ENCODE data around the gene TERT. TPM values are rescaled to one million over a fixed set of nuclear protein-coding genes. Genes with fewer than 3 reads are reported as not detected.

Gene TERT
- total and polyA plus RNA-seq, 2 donors = 1.9 to 3.4 TPM

DNA sequence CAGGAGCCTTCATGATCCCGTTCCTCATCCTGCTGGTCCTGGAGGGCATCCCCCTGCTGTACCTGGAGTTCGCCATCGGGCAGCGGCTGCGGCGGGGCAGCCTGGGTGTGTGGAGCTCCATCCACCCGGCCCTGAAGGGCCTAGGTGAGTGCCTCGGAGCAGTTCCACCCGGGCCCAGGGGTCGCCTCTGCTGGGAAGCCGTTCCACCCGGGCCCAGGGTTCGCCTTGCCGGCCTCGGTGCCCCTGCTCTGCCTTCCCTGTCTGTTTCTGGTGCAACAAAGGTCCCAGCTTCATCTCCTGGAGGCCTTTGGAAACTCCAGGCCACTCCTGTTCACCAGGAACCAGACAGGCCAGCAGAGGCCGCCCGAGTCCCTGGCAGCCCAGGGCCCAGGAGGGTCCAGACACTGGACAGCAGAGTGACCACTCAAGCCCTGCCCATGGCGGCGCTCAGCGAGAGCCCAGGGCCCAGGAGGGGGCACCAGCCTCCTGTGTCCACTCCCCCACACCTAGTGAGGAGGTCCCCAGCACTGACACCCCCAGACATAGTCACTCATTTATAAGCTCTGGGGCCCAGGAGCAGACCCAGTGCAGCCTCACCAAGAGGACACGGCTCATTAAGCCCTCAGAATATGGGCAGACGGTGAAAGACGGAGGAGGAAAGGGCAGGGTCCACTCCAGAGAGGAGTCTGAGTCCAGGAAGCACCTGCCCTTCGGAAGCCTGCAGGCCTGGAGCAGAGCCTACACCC lies 86.0 kb downstream of the TERT start:
- H3K9me3 ChIP-seq (ENCODE audit: control insufficient read depth in 2 of 2, insufficient read depth in 1 of 2, low read length in 1 of 2) = no peaks in the 10 kb centered on the region
- no peak for DNase-seq (ENCODE audit: low read depth in 6 of 9, low spot score in 9 of 9)
- H3K36me3 ChIP-seq (ENCODE audit: control insufficient read depth in 2 of 2, insufficient read depth in 2 of 2, low read length in 1 of 2) = no peaks in the 10 kb centered on the region
- H3K4me1 ChIP-seq (ENCODE audit: control insufficient read depth in 2 of 2, insufficient read depth in 2 of 2, low read length in 2 of 2) = peaks cover 0 to 4% of the 10 kb centered on the region in 2 donors
- H3K27ac ChIP-seq (ENCODE audit: low read depth in 1 of 2, low read length in 1 of 2) = no peak overlapping the region
- no peak overlapping the region for H3K4me3 ChIP-seq (ENCODE audit: low read length in 2 of 2)
- H3K27me3 ChIP-seq (ENCODE audit: control insufficient read depth in 2 of 2, insufficient read depth in 1 of 2, low read length in 1 of 2) = peaks cover 0 to 37% of the 10 kb centered on the region in 2 donors
- WGBS = 94% methylated on average over 24 of the region's 24 CpGs

DNA sequence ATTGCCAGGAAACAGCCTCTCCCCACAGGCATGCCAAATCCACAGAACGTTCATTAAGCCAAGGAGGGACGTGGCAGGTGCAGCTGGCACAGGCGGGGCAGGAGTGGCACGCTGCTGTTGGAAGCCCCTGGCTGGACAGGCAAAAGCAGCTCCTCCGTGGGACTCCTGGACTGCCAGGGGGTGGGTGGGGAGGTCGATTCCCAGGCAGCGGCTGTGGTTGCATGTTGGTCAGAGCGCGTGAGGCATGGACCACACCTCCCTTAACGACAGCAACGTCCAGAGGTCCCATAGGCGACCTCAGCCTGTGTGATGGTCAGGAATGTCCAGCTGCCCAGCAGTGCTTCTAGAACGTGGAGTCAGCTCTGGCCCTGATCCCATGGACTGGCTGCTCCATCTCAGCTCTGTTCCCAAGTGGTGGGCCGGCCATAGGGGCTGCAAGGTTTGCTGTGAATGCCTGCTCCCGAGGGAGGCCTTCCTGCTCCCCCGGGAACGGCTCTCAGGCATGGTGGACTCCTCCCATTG lies 86.6 kb downstream of the TERT start:
- DNase-seq (ENCODE audit: low read depth in 6 of 9, low spot score in 9 of 9) = no peak
- Histone ChIP-seq H3K4me3 (ENCODE audit: low read length in 2 of 2) (no peak overlapping the region), H3K27me3 (ENCODE audit: control insufficient read depth in 2 of 2, insufficient read depth in 1 of 2, low read length in 1 of 2) (peaks cover 0 to 42% of the 10 kb centered on the region in 2 donors), H3K27ac (ENCODE audit: low read depth in 1 of 2, low read length in 1 of 2) (no peak overlapping the region), H3K4me1 (ENCODE audit: control insufficient read depth in 2 of 2, insufficient read depth in 2 of 2, low read length in 2 of 2) (peaks cover 0 to 4% of the 10 kb centered on the region in 2 donors), H3K9me3 (ENCODE audit: control insufficient read depth in 2 of 2, insufficient read depth in 1 of 2, low read length in 1 of 2) (no peaks in the 10 kb centered on the region), H3K36me3 (ENCODE audit: control insufficient read depth in 2 of 2, insufficient read depth in 2 of 2, low read length in 1 of 2) (no peaks in the 10 kb centered on the region)
- 92% methylated on average over 17 of the region's 17 CpGs for WGBS

DNA sequence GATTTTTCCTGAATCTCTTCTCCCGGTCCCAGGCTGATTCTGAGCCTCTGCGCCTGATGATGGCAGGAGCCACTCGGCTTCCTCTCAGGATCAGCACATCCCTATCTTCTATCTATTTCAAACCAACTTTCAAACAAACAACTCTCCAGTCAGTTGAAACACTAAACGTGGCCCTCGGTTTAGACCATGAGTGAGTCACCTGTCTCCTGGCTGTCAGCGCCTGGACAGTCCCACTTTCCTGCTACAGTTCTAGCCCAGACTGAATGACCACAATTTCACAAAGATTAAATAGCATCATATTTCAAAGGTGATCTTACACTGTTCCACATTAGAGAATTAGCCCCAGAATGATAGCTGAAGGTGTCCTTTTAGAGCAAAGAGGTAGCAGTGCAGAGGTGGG lies 87.3 kb downstream of the TERT start:
- Histone ChIP-seq H3K27me3 (ENCODE audit: control insufficient read depth in 2 of 2, insufficient read depth in 1 of 2, low read length in 1 of 2) (peaks cover 0 to 47% of the 10 kb centered on the region in 2 donors), H3K4me3 (ENCODE audit: low read length in 2 of 2) (no peak overlapping the region), H3K9me3 (ENCODE audit: control insufficient read depth in 2 of 2, insufficient read depth in 1 of 2, low read length in 1 of 2) (no peaks in the 10 kb centered on the region), H3K27ac (ENCODE audit: low read depth in 1 of 2, low read length in 1 of 2) (no peak overlapping the region), H3K4me1 (ENCODE audit: control insufficient read depth in 2 of 2, insufficient read depth in 2 of 2, low read length in 2 of 2) (peaks cover 0 to 4% of the 10 kb centered on the region in 2 donors), H3K36me3 (ENCODE audit: control insufficient read depth in 2 of 2, insufficient read depth in 2 of 2, low read length in 1 of 2) (no peaks in the 10 kb centered on the region)
- WGBS = 90% methylated on average over 6 of the region's 6 CpGs
- no peak for DNase-seq (ENCODE audit: low read depth in 6 of 9, low spot score in 9 of 9)

DNA sequence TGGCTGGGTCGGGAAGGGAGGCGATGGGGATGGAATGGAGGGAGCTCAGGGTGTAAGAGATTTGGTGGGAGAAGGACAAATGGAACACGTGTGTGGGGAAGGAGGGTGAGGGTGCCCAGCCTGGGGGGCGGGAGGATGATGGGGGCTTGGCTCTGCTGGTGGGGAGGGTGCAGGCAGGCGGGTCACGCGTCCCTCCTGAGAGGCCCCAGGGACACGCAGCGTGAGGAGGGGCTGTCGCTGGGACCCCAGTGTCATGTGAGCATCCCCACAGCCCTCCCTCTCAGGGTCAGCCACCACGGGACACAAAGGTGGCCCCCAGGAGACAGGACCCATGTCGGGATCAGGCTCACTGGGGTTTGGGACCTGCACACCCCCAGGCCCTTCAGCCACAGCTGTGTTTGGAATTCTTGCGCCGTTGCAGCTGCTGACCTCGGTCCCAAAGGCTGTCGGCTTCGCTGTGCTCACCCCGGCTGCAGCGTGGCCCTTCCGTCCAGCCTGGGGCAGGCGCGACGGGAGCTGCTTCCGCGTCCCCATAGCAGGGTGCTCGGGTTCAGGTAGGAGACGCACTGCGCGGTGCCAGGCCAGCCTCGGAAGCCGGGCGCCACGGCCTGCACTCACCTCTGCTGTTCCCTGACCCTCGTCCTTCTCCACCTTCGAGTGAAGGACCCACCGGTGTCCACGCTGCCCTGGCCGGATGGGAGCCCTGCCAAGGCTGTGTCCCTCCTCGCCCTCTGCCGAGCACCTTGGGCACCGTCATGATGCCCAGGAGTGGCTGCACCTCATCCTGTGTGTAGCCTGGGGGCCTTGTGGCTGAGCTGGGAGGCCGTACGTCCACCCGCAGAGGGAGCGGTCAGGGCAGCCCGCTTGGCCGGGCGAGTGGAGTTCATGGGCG lies 88.1 kb downstream of the TERT start:
- WGBS = 91% methylated on average over 49 of the region's 49 CpGs

DNA sequence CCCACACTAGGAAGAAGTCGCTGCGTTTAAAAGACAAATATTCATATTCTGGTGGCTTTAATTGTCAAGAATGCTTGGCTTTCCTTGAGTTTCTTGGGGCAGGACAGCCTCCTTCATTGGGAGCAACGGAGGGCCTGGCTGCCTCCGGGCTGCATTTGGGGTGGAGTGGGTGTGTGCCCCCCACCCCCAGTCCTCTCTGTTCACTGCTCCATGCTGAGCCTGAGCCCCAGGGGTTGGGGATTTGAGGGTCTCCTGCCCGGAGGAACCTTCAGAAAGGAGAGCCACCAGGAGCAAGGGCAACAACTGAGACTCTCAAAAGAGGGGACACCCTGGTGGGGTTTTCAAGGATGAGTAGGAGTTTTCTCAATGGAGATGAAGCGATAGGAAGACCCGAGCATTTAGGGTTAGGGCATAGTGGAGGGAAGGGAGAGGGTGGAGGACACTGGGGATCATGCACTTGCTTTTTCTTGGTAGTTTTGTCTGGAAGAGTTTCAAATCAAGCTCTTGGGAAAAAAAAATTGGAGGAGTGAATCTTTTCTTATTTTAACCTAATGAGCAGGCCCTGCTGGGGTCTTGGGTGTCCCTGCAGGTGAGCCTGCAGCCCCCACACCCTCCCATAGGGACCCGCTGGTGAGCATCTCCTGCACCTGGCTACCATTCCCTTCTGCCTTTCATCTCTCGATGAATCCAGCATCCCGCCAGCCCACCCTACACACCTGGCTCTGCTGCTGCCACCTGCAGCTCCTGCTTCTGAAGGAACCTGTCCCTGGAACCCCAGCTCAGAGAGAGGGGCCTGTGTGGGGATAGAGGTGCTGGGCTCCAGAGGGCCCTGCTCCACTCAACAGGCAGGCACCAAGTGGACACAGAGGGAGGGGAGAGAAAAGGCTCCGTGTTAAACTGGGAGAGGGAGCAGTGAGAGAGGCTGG lies 89.3 kb downstream of the TERT start:
- 77% methylated on average over 11 of the region's 11 CpGs for WGBS
- DNase-seq (ENCODE audit: low read depth in 6 of 9, low spot score in 9 of 9) = no peak

More for the DNA sequence above, 88.1 kb downstream of the TERT start:
- Histone ChIP-seq H3K36me3 (ENCODE audit: control insufficient read depth in 2 of 2, insufficient read depth in 2 of 2, low read length in 1 of 2) (no peaks in the 10 kb centered on the region), H3K27me3 (ENCODE audit: control insufficient read depth in 2 of 2, insufficient read depth in 1 of 2, low read length in 1 of 2) (peaks cover 0 to 52% of the 10 kb centered on the region in 2 donors), H3K4me3 (ENCODE audit: low read length in 2 of 2) (no peak overlapping the region), H3K4me1 (ENCODE audit: control insufficient read depth in 2 of 2, insufficient read depth in 2 of 2, low read length in 2 of 2) (peaks cover 0 to 4% of the 10 kb centered on the region in 2 donors), H3K9me3 (ENCODE audit: control insufficient read depth in 2 of 2, insufficient read depth in 1 of 2, low read length in 1 of 2) (no peaks in the 10 kb centered on the region), H3K27ac (ENCODE audit: low read depth in 1 of 2, low read length in 1 of 2) (no peak overlapping the region)
- DNase-seq (ENCODE audit: low read depth in 6 of 9, low spot score in 9 of 9) = no peak

DNA sequence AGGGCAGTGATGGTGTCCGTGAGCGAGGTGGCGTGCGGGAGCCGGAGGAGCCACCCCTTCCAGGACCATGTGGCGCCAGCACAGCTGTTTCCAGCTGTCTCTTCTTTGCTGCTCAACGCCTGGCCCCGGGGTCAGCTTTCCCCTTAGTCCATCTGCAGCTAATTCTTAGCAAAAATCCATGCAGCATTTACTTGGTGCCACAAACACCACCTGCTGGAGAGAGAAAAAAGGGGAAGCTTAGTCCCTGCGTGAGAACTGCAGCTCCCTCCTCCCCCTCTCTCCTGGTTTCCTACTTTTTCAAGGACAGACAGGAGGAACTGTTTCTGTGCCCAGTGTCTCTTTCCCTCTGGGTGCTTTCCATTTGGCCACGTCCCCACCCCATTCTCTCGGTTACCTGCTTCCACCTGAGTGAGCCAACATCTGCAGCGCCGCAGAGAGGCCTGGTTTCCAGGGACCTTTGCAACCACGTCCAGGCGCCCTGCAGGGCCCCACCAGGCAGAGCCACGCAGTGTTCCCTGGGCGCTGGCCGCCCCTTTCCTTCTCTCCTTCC lies 90.1 kb downstream of the TERT start:
- no peak for DNase-seq (ENCODE audit: low read depth in 6 of 9, low spot score in 9 of 9)

More for the DNA sequence above, 89.3 kb downstream of the TERT start:
- Histone ChIP-seq H3K36me3 (ENCODE audit: control insufficient read depth in 2 of 2, insufficient read depth in 2 of 2, low read length in 1 of 2) (no peaks in the 10 kb centered on the region), H3K4me1 (ENCODE audit: control insufficient read depth in 2 of 2, insufficient read depth in 2 of 2, low read length in 2 of 2) (peaks cover 0 to 4% of the 10 kb centered on the region in 2 donors), H3K9me3 (ENCODE audit: control insufficient read depth in 2 of 2, insufficient read depth in 1 of 2, low read length in 1 of 2) (no peaks in the 10 kb centered on the region), H3K4me3 (ENCODE audit: low read length in 2 of 2) (no peak overlapping the region), H3K27ac (ENCODE audit: low read depth in 1 of 2, low read length in 1 of 2) (no peak overlapping the region), H3K27me3 (ENCODE audit: control insufficient read depth in 2 of 2, insufficient read depth in 1 of 2, low read length in 1 of 2) (peaks cover 3 to 62% of the 10 kb centered on the region in 2 donors)

DNA sequence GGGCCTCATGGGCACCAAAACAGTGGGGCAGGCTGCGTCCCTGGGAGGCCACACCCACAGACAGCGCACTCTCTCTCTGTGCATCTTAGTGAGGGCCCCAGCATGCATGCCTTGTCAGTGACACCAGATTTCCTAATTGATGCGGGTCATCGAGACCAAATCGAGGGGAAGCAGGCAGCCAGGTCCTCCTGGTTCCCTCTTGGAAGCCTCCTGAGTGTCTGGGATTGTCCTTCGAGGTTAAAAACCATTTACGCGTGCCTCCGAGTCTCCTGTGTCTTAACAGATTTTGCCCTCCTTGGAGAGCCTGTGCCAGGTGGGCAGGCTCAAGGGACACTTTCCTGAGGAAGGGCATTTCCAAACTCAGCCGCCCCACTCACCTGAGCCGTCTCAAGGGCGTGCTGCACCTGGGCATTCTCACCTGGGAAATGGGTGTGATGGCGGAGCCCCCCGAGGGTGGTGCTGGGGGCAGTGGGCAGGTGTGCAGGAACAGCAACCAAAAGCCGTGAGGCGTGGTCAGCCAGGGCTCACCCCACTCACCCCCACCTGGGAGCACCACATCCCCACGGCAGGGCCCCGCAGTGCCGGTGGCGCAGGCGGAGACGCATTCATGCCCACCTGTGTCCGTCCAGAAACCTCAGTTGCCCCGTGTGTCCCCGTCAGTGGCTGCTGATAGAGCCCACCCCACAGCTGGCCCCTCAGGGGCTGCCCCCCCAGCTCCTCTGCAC lies 90.7 kb downstream of the TERT start:
- Histone ChIP-seq H3K27ac (ENCODE audit: low read depth in 1 of 2, low read length in 1 of 2) (no peak overlapping the region), H3K36me3 (ENCODE audit: control insufficient read depth in 2 of 2, insufficient read depth in 2 of 2, low read length in 1 of 2) (no peaks in the 10 kb centered on the region), H3K27me3 (ENCODE audit: control insufficient read depth in 2 of 2, insufficient read depth in 1 of 2, low read length in 1 of 2) (peaks cover 3 to 74% of the 10 kb centered on the region in 2 donors), H3K4me1 (ENCODE audit: control insufficient read depth in 2 of 2, insufficient read depth in 2 of 2, low read length in 2 of 2) (peaks cover 0 to 4% of the 10 kb centered on the region in 2 donors), H3K9me3 (ENCODE audit: control insufficient read depth in 2 of 2, insufficient read depth in 1 of 2, low read length in 1 of 2) (no peaks in the 10 kb centered on the region), H3K4me3 (ENCODE audit: low read length in 2 of 2) (no peak overlapping the region)
- WGBS = 86% methylated on average over 25 of the region's 25 CpGs
- no peak for DNase-seq (ENCODE audit: low read depth in 6 of 9, low spot score in 9 of 9)

More for the DNA sequence above, 90.1 kb downstream of the TERT start:
- Histone ChIP-seq H3K9me3 (ENCODE audit: control insufficient read depth in 2 of 2, insufficient read depth in 1 of 2, low read length in 1 of 2) (no peaks in the 10 kb centered on the region), H3K36me3 (ENCODE audit: control insufficient read depth in 2 of 2, insufficient read depth in 2 of 2, low read length in 1 of 2) (no peaks in the 10 kb centered on the region), H3K4me3 (ENCODE audit: low read length in 2 of 2) (no peak overlapping the region), H3K27ac (ENCODE audit: low read depth in 1 of 2, low read length in 1 of 2) (no peak overlapping the region), H3K27me3 (ENCODE audit: control insufficient read depth in 2 of 2, insufficient read depth in 1 of 2, low read length in 1 of 2) (peaks cover 3 to 69% of the 10 kb centered on the region in 2 donors), H3K4me1 (ENCODE audit: control insufficient read depth in 2 of 2, insufficient read depth in 2 of 2, low read length in 2 of 2) (peaks cover 0 to 4% of the 10 kb centered on the region in 2 donors)
- WGBS = 43% methylated on average over 18 of the region's 18 CpGs

All from thymus (tissue), 11 donors.